HFF-Myc (cell line): ENCODE data around the gene LCE4A.
"Not testable (repeated sequence)": the region's sequence is repeated elsewhere in the genome, so short reads cannot be mapped to it uniquely, and the experiment has no call there.

Experiments used
- DNase-seq: peaks from one replicate; pipeline ENCODE4 v3.0.0-alpha.2; 2011; ENCODE audit warnings: low read depth; ENCODE audit errors: extremely low read depth
- H3K4me3 ChIP-seq: replicated peaks from 2 replicates; pipeline ENCODE4 v1.5.1; 2011; ENCODE audit warnings: low read depth, mild to moderate bottlenecking, control low read depth, low read length
- CTCF ChIP-seq: IDR thresholded peaks from 2 replicates; pipeline ENCODE4 v1.5.1; 2012; ENCODE audit warnings: mild to moderate bottlenecking, low read depth, low read length, control low read depth; ENCODE audit errors: missing control alignments

Gene LCE4A

DNA sequence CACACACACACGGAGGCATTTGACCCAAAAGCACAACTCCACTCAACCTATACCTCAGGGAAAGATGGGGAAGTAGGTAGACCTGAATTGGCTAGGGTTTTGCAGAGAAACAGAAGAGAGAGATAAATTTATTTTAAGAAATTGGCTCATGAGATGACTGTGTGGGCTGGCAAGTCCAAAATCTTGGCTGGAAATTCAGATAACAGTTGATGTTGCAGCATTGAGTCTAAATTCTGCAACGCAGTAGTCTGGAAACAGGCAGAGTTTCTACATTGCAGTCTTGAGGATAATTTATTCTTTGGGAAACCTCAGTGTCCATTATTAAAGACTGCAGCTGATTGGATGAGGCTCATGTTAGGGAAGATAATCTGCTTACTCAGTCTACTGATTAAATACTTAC, 26.3 kb upstream of the LCE4A start:
- H3K4me3 ChIP-seq, result no peak overlapping the region
- TF ChIP-seq CTCF, result no peak
- no peak for DNase-seq

DNA sequence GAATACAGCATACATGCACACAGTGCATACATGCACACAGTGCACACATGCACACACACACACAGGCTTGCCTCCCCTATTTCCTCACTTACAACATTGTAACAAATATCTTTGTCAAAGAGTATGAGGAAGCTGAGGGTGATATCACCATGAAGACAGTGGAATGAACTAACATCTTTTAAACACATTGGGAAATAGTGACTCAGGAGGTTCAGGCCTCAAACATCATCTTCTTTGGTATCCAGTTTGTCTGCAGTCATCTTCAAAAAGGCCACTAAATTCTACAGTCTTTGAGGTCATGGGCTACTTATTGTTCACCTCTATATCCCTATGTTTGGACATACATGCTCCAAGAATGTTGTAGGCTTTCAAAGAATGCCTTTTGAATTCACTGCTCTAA, 24.1 kb upstream of the LCE4A start:
- TF ChIP-seq CTCF, result no peak
- H3K4me3 ChIP-seq, result no peak overlapping the region
- DNase-seq, result no peak

DNA sequence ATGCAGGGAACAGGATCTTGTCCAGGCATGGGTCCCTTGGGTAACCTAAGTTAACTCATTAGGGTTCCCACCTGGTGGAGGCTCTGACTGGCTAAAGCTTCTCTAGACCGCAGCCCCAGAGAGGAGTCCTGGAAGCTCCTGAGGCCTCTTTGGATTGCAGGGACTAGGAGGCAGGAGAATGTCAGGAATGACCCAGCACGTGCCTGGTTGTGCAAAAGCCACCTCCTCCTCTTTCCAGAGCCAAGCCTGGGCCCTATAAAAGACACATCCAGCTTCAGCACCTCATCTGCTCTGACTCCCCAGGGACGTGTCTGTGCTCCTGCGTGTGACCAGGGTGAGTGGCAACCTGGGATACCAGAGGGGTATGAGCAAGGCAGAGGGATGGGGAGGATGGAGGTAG, 22.1 kb upstream of the LCE4A start, which contains the start of gene LCE2B:
LCE2B (plus strand) TSS at position 301 of the 400 bp plus-strand sequence. CDS start 721 bp downstream, outside the sequence.
- H3K4me3 ChIP-seq, DNase-seq: not testable (repeated sequence)

DNA sequence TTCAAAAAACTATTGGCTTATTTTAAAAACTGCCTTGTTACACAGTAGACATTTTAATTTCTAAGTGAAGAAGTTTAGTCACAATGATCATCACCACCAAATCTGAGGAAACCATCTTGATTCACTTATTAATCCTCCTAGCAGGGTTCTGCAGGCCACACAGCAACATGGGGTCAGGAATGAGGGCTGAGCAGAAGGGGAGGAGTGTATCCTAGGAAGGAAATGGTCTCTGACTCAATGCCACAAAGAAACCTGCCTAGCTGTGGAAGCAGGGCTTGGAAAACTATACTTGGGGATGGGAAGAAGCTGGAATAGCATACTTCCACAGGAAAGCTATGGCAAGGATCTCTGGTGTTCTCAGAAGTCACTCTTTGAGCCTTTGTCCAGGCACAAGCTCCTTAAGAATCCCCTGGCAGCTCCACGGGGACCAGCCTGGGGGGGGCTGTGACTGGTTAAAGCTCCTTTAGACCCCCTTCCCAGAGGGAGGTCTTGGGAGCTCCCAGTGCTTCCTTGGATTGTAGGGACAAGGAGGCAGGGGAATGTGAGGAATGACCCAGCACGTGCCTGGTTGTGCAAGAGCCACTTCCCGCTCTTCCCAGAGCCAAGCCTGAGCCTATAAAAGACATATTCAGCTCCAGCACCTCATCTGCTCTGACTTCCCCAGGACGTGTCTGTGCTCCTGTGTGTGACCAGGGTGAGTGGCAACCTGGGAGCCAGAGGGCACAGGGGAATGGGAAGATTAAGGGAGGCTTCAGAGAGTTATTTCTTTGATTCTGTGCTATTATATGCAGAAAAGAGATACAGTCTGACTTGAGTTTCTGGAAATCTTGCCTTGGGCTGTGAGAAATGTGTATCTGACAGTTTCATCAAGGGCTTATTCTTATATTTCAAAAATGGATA, 10.0 kb upstream of the LCE4A start, which contains the start of gene LCE2A:
LCE2A (plus strand) TSS at position 645 of the 900 bp plus-strand sequence. CDS start 557 bp downstream, outside the sequence.
- TF ChIP-seq CTCF, result no peak

DNA sequence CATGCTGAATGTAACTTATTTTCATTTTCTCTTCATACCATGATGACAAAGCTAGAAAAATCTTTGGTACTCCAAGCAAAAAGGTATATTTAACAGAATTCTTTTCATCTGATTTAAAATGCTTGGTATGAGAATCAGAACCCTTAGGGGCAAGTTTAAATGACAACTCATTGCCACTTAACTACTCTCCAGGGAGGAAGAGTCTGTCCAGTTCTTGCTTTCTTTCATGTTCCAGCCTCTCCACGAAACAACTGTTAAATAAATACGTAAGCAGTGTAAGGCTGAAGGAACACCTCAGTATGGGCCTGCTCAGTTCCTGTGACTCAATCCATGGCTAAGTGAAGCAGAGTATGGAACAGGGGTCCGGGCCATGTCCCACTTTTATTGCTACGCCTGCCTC, 8.2 kb upstream of the LCE4A start:
- TF ChIP-seq CTCF, result no peak
- DNase-seq, result no peak
- H3K4me3 ChIP-seq, result no peak overlapping the region

More for the DNA sequence above, 10.0 kb upstream of the LCE4A start, which contains the start of gene LCE2A:
- DNase-seq, result no peak
- no peak within 1 kb of the TSS for H3K4me3 ChIP-seq

DNA sequence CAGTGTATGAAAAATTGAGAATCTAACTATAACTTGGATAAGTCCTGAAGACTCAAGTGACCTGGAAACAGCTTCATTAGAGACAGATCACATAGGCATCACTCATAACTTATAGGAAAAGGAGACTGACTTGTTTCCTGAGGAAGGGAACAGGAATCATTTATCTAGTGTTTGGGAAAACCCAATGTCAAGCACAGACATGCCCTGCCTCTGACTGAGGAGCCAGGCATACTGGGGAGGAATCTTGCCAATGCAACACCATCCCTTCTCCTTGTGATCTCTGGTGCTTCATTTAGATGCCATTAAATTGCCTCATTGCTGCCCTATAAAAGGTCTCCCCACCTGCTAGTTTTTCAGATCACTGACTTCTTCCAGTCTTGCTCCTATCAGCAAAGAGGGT, 10.3 kb downstream of the LCE4A start:
- no peak overlapping the region for H3K4me3 ChIP-seq
- no peak for DNase-seq
- TF ChIP-seq CTCF, result no peak

- TF ChIP-seq CTCF, result no peak
- no peak for DNase-seq
- H3K4me3 ChIP-seq, result no peak overlapping the region
Observed at GRCh38 chr1:152725261-152725660, 17.3 kb downstream of the LCE4A start.
